Neural progenitor cell (in vitro differentiated cells): ENCODE measurements around the gene PROSER1. TPM values are rescaled to one million over a fixed set of nuclear protein-coding genes. Genes with fewer than 3 reads are reported as not detected.
"Not testable (repeated sequence)": the region's sequence is repeated elsewhere in the genome, so short reads cannot be mapped to it uniquely, and the experiment has no call there.

Experiments
- DNase-seq: peaks from one replicate; pipeline ENCODE4 v3.0.0-alpha.2; 2016; ENCODE audit warnings: low spot score
- H2AFZ ChIP-seq: fragments of 200-600 bp; sonication (generic); replicated peaks from 2 replicates; pipeline ENCODE4 v1.6.1; 2016; ENCODE audit warnings: antibody characterized with exemption
- H3F3A ChIP-seq: fragments of 200-600 bp; sonication (generic); 2 replicates; pipeline ENCODE4 v1.6.1; 2016; ENCODE audit warnings: antibody characterized with exemption, low read depth
- H3K27ac ChIP-seq: fragments of 200-600 bp; sonication (generic); 2 replicates; pipeline ENCODE4 v1.5.1; 2016; ENCODE audit warnings: mild to moderate bottlenecking
- H3K27me3 ChIP-seq: fragments of 200-600 bp; sonication (generic); 2 replicates; pipeline ENCODE4 v1.6.1; 2016; ENCODE audit warnings: mild to moderate bottlenecking, moderate library complexity
- H3K36me3 ChIP-seq: fragments of 200-600 bp; sonication (generic); 2 replicates; pipeline ENCODE4 v1.5.1; 2016
- H3K4me1 ChIP-seq: fragments of 200-600 bp; sonication (generic); 2 replicates; pipeline ENCODE4 v1.6.1; 2016; ENCODE audit warnings: mixed run types
- H3K4me2 ChIP-seq: fragments of 200-600 bp; sonication (generic); 2 replicates; pipeline ENCODE4 v1.6.1; 2016
- H3K4me3 ChIP-seq: fragments of 200-600 bp; sonication (generic); 2 replicates; pipeline ENCODE4 v1.5.1; 2016
- H3K79me2 ChIP-seq: fragments of 200-600 bp; sonication (generic); 2 replicates; pipeline ENCODE4 v1.6.1; 2016; ENCODE audit warnings: low read depth
- H3K9ac ChIP-seq: fragments of 200-600 bp; sonication (generic); 2 replicates; pipeline ENCODE4 v1.6.1; 2016
- H3K9me3 ChIP-seq: fragments of 200-600 bp; sonication (generic); 2 replicates; pipeline ENCODE4 v1.5.1; 2016; ENCODE audit warnings: low read depth
- H4K20me1 ChIP-seq: fragments of 200-600 bp; sonication (generic); 2 replicates; pipeline ENCODE4 v1.6.1; 2016; ENCODE audit warnings: low read depth
- H3K27ac Mint-ChIP-seq: 3 replicates; pipeline ENCODE4 v1.8.0; 2021; ENCODE audit warnings: mixed read lengths
- H3K27me3 Mint-ChIP-seq: 2 replicates; pipeline ENCODE4 v1.8.0; 2022; ENCODE audit warnings: low read depth, mild to moderate bottlenecking, inconsistent platforms, moderate library complexity, mixed read lengths; ENCODE audit not compliant: insufficient read depth
- H3K36me3 Mint-ChIP-seq: 3 replicates; pipeline ENCODE4 v1.8.0; 2021; ENCODE audit warnings: mixed read lengths
- H3K4me1 Mint-ChIP-seq: 3 replicates; pipeline ENCODE4 v1.8.0; 2021; ENCODE audit warnings: mixed read lengths
- H3K4me3 Mint-ChIP-seq: 3 replicates; pipeline ENCODE4 v1.8.0; 2021; ENCODE audit warnings: mild to moderate bottlenecking, moderate library complexity, mixed read lengths
- H3K9me3 Mint-ChIP-seq: 3 replicates; pipeline ENCODE4 v1.8.0; 2020; ENCODE audit warnings: mixed read lengths
- CTCF ChIP-seq: fragments of 200-600 bp; sonication (generic); IDR thresholded peaks from 2 replicates; pipeline ENCODE4 v1.5.1; 2017; ENCODE audit warnings: antibody characterized with exemption, mild to moderate bottlenecking
- EZH2 ChIP-seq: fragments of 200-600 bp; sonication (generic); IDR thresholded peaks from 2 replicates; pipeline ENCODE4 v1.6.1; 2017; ENCODE audit warnings: antibody characterized with exemption, mild to moderate bottlenecking, moderate library complexity
- EZH2phosphoT487 ChIP-seq: fragments of 200-600 bp; sonication (generic); IDR thresholded peaks from 2 replicates; pipeline ENCODE4 v1.6.1; 2017; ENCODE audit warnings: antibody characterized with exemption
- total RNA-seq: library from RNA; depleted of rRNA; stranded (reverse); fragments of >200 nt; gene quantifications from 2 replicates; pipeline ENCODE4 v1.2.3, GENCODE V29; 2015; ENCODE audit warnings: low replicate concordance

The PROSER1 gene
- total RNA-seq, result 44.4 and 72.0 TPM in 2 replicates

GRCh38 chr13:39037880-39038568, at the start of gene PROSER1, which contains the start of gene NHLRC3:
Gene PROSER1, minus strand, starts transcription at chr13:39038089. Its CDS starts 847 bp downstream, at chr13:39037242.
Gene NHLRC3, plus strand, starts transcription at chr13:39038456. Its CDS starts 184 bp downstream, at chr13:39038640.
- Mint-ChIP-seq H3K4me1 (peaks cover 42% of the 10 kb centered on the region), H3K27me3 (peaks cover 5% of the 10 kb centered on the region), H3K9me3 (no peaks in the 10 kb centered on the region), H3K36me3 (no peaks in the 10 kb centered on the region), H3K4me3 (peak within 1 kb of the TSS; percentile 93), H3K27ac (peak within 1 kb of the TSS; percentile 100)
- Histone ChIP-seq H2AFZ (peak within 1 kb of the TSS; percentile 94), H3K4me3 (peak within 1 kb of the TSS; percentile 94), H3K27me3 (no peaks in the 10 kb centered on the region), H3K36me3 (peaks cover 3% of the 10 kb centered on the region), H3K27ac (peak within 1 kb of the TSS; percentile 90), H3F3A (no peaks in the 10 kb centered on the region), H3K79me2 (peaks cover 71% of the 10 kb centered on the region), H3K4me1 (peaks cover 30% of the 10 kb centered on the region), H3K4me2 (peak within 1 kb of the TSS; percentile 97), H3K9ac (peak within 1 kb of the TSS; percentile 78), H3K9me3 (no peaks in the 10 kb centered on the region), H4K20me1 (peaks cover 43% of the 10 kb centered on the region)
- peak; percentile 94 for DNase-seq
- peak; percentile 35 for TF ChIP-seq EZH2
- TF ChIP-seq EZH2phosphoT487, result no peak

- peaks cover 29% of the 10 kb centered on the region for H3K9me3 Mint-ChIP-seq
- H3K27ac ChIP-seq, result not testable (repeated sequence)
Measured at GRCh38 chr13:39086251-39086945, 48.5 kb upstream of the PROSER1 start.

GRCh38 chr13:39073983-39074382, 36.1 kb upstream of the PROSER1 start:
- Mint-ChIP-seq H3K27me3 (no peaks in the 10 kb centered on the region), H3K9me3 (peaks cover 3% of the 10 kb centered on the region), H3K36me3 (no peaks in the 10 kb centered on the region), H3K4me1 (no peaks in the 10 kb centered on the region), H3K27ac (no peak overlapping the region), H3K4me3 (no peak overlapping the region)
- Histone ChIP-seq H3K9ac (no peak overlapping the region), H4K20me1 (no peaks in the 10 kb centered on the region), H3K4me3 (no peak overlapping the region), H3K79me2 (no peaks in the 10 kb centered on the region), H3K27ac (no peak overlapping the region), H3K36me3 (no peaks in the 10 kb centered on the region), H3K27me3 (no peaks in the 10 kb centered on the region), H3F3A (no peaks in the 10 kb centered on the region), H2AFZ (no peak overlapping the region), H3K4me2 (no peak overlapping the region), H3K4me1 (no peaks in the 10 kb centered on the region), H3K9me3 (peaks cover 2% of the 10 kb centered on the region)
- TF ChIP-seq EZH2 (no peak), CTCF (no peak), EZH2phosphoT487 (no peak)
- DNase-seq, result no peak

More at GRCh38 chr13:39086251-39086945, 48.5 kb upstream of the PROSER1 start:
- DNase-seq, H3K4me3 ChIP-seq, H3K9me3 ChIP-seq, H3F3A ChIP-seq, H3K79me2 ChIP-seq, H3K27me3 Mint-ChIP-seq, H3K4me3 Mint-ChIP-seq, H3K27me3 ChIP-seq, H3K36me3 ChIP-seq, H3K9ac ChIP-seq, H3K27ac Mint-ChIP-seq, H3K4me2 ChIP-seq, H3K4me1 Mint-ChIP-seq, H3K4me1 ChIP-seq, H3K36me3 Mint-ChIP-seq, H4K20me1 ChIP-seq, H2AFZ ChIP-seq: not testable (repeated sequence)

GRCh38 chr13:39072842-39073241, 35.0 kb upstream of the PROSER1 start:
- Histone ChIP-seq H3K4me2 (no peak overlapping the region), H3K9ac (no peak overlapping the region), H3K27ac (no peak overlapping the region), H4K20me1 (no peaks in the 10 kb centered on the region), H3K79me2 (no peaks in the 10 kb centered on the region), H2AFZ (no peak overlapping the region), H3K9me3 (no peaks in the 10 kb centered on the region), H3K4me1 (no peaks in the 10 kb centered on the region), H3K27me3 (no peaks in the 10 kb centered on the region), H3K36me3 (no peaks in the 10 kb centered on the region), H3F3A (no peaks in the 10 kb centered on the region), H3K4me3 (no peak overlapping the region)
- Mint-ChIP-seq H3K4me1 (no peaks in the 10 kb centered on the region), H3K36me3 (no peaks in the 10 kb centered on the region), H3K4me3 (no peak overlapping the region), H3K27ac (no peak overlapping the region), H3K27me3 (no peaks in the 10 kb centered on the region), H3K9me3 (no peaks in the 10 kb centered on the region)
- DNase-seq, result no peak
- TF ChIP-seq CTCF, result no peak
- TF ChIP-seq EZH2, result no peak
- no peak for TF ChIP-seq EZH2phosphoT487
